A204.1 (cell line): ENCODE measurements around the gene LDLRAD3.

Experiments used
- FAIRE-seq: peaks from 2 replicates; lab custom pipeline; 2012; peaks lifted over from hg19 to GRCh38; lab: Jason Lieb, UNC

Gene LDLRAD3

GRCh38 chr11:36141196-36141953, 197.5 kb downstream of the LDLRAD3 start:
- FAIRE-seq = no peak

- no peak for FAIRE-seq
These were observed 198.1 kb downstream of the LDLRAD3 start for GRCh38 chr11:36141956-36142355.

DNA sequence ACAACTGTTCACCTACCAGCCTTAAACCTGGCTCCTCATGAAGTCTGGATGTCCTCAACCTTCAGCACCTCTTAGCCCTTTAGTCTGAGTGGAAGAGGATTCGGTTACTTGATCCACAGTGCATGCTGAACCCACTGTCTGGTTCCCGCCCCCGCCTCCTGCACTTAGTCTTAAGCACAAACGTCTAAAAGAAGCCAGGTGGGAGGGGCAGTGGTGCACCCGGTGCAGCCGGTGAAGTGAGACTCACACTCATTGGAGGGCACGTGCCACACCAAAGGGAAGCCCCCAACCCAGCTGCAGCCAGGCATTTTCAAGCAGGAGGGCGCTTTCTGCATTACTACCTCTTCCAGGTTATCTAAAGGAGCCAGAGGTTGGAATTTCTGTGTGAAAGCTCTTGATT, 198.6 kb downstream of the LDLRAD3 start:
- FAIRE-seq = no peak

GRCh38 chr11:36142879-36143278, 199.0 kb downstream of the LDLRAD3 start:
- FAIRE-seq = no peak

- FAIRE-seq = peak; percentile 58
These were observed 202.6 kb downstream of the LDLRAD3 start for GRCh38 chr11:36146437-36146836.

- FAIRE-seq = no peak
These were observed 203.6 kb downstream of the LDLRAD3 start for GRCh38 chr11:36147491-36147890.

DNA sequence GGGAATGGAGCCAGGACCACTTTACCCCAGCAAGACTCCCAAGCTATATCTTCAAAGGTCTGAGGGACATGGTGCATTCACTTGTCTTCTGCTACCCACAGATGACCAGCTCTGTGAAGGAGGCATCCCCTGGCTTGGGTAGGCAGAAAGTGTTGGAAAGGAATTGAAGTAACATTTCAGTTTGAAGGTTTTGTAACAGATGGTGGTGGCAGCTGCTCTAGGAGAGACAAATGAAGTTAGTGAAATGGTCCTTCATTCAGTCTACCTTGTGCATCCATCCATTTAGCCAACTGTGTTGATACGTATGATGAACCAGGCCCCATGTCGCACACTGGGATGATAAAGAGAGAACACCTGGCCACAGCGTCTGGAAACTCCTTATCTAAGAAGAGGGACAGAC, 204.8 kb downstream of the LDLRAD3 start:
- no peak for FAIRE-seq

DNA sequence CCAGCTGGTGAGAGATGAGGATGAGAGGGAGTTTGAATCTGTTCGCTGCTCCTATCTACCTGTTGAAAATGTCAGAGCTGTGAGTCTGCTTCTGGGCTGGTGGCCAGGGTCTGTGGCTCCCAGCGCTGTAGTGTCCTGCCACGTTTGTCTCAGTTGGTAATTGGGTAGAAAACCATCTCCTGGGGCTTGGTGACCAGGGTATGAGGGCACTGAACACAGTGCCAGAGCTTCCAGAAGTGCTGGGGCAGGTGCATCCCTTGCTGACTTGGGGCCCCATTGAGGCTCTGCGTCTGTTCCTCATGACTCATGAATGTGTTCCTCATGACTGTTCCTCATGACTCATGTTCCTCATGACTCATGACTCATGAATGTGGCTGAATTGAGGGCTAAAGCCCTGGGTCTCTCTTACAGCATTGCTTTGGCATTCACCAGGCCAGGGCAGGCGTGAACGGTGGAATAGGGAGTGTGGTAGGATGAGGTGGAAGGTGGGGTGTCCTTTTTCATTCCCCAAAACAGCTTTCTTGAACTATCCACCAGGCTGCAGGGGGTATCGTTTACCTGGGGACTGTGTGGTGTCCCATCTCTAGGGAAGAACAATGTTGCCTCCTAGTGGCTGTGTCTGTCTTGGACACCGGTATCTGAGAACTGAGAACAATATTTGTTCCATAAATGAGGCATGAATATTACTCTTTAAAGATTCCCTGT, 205.8 kb downstream of the LDLRAD3 start:
- peak; percentile 82 for FAIRE-seq

DNA sequence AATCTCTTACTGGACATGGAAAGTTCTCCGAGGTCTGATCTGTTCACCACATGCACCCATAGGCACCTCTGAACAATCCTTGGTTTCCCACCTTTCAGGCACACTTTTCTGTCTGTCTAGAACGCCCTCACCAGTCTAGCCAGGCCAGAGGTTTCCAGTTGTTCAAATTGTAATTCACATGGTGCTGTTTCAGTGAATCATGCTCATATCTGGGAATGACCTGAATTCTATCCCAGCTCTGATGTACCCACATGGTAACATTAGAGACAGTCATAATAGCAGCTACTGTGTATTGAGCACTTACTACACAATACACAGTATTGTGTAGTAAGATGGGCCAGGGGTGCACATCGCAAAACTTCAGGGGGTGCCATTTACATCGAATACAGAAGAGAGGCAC, 207.1 kb downstream of the LDLRAD3 start:
- no peak for FAIRE-seq

GRCh38 chr11:36151933-36152580, 208.2 kb downstream of the LDLRAD3 start:
- FAIRE-seq = no peak

- no peak for FAIRE-seq
These were observed 209.7 kb downstream of the LDLRAD3 start for GRCh38 chr11:36153551-36153950.

GRCh38 chr11:36155124-36155561, 211.3 kb downstream of the LDLRAD3 start:
- FAIRE-seq = no peak

- FAIRE-seq = no peak
These were observed 211.9 kb downstream of the LDLRAD3 start for GRCh38 chr11:36155770-36156160.

DNA sequence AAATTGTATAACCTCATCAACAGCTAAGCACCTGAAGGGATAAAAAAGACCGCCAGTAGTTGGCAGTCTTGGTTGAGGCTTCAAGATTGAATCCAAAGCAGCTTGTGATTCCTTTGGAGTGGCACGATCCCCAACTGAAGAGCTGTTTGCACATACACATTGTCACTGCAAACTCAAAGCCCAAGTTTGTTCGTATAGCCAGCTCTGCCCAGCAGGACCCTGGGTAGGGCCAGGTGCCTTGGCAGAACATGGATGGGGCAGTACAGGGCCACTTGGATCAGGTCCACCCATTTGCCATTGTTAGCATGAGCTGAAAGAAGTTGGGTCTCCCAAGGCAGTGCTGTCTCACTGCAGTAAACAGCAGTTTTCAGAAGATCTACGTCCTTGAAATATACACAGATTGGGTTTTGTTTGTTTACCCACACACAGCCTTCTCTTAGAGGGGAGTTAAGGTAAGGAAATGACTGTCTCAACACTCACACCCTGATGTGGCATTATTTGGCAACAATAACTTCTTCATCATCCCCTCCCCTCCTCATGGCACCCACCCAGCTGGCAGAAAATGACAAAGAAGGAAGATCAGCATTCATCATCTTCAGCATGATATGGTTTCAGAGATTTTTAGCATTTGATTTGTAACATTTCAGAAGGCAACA, 212.4 kb downstream of the LDLRAD3 start:
- no peak for FAIRE-seq

DNA sequence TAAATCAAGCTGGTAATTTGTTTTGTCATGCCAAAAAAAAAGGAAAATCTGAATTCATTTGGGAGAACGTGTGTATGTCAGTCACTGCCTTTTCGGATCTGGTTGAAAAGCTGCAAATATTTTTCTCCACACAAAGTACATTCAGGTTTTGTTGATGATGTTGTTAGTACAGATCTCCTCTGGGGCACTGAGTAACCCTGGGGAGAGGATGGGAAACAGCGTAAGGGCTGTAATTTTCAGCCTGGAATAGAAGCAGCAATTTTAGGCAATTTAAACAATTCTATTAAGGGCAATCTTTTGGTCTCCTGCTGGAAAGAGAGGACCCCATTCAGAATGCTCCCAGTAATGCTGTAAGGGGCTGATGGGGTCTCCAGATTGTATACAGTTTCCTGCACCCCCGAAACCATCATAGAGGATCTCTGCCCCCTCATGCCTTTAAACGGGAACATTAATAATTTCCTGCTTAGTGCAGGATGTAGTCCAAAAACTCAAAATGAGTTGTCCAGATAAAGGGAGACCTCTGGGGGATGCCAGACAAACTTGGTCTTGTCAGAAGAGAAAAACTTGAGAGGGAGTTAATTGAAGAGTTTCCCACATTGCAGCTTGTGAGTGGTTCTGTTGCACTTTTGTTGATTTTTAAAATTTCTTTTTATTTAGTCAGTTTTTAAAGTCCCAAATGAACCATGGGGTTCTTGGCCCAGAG, 213.1 kb downstream of the LDLRAD3 start:
- FAIRE-seq = no peak

GRCh38 chr11:36160091-36160490, 216.2 kb downstream of the LDLRAD3 start:
- FAIRE-seq = no peak

DNA sequence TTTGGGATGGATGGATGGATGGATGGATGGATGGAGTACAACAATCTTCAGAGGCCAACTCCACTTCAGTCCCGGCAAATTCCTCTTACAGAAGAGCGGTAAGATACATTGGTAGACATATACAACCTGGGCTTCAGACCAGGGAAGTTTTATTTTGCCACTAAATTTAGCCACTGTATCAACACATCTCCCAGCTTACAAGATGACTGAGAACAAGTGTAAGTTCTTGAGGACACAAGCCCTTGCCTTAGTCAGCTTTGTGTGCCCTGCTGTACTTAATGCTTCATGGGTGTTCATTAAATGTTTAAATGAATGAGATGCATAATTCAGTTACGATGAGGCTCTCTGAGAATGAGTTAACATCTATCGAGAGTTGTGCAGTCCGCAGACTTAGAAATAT, 217.7 kb downstream of the LDLRAD3 start:
- FAIRE-seq = no peak

GRCh38 chr11:36162006-36162882, 218.4 kb downstream of the LDLRAD3 start:
- no peak for FAIRE-seq

DNA sequence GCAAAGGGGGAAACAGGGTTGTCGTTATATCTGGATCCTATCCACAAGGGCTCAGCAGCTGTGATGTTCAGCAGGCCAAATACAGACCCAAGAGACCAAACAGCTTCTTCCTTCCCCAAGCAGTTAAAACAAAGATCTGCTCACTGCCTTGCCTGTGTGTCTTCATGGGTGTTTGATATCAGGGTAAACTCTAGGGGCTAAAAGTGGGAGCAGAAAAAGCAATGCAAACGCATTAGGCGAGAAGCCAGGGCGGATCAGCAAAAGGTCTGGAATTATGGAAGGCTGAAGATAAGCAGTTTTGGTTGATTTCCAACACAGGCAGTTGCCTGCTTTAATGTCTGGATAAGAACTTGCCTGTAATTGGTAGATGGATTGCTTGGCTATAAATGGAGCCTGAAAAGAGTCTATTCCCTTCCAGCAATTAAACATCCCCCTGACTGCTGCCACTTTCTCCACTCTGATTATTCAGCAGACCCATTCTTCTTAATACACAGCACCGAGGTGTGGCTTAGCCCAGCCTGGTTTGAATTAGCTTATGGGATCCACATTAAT, 219.1 kb downstream of the LDLRAD3 start:
- no peak for FAIRE-seq

DNA sequence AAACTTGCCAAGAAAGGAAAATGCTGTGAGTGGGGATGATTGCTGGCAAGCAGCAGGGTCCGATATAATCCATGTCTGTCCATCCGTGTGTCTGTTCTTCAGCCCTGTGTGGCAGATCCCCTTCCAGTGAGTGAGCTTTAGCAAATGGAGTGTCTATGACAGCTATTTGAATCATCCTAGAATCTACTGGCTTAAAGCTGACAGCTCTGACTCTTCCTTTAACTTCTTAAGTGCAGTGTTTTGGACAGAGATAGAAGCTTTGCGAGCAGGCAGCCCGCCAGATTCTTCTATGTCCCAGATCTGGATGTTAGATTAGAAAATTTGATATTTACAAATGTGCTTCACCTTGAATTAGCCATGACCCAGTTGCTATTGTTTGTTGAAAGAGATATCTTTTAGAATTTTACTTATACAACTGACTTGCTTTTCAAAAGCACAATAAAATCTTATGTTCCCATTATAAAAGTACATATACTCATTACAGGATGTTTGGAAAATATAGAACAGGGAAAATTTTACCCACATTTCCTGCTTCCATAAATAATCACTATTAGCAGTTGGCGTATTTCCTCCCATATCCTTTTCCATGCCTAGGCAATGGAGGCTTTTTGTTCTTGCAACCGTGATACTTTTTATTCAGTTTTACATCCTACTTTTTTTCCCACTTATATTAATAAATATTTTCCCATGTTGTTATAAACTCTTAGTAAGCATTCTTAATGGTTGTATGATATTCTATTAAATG, 220.8 kb downstream of the LDLRAD3 start:
- FAIRE-seq = no peak
